ENCODE results near the gene MFN1. TPM values are rescaled to one million over a fixed set of nuclear protein-coding genes. Genes with fewer than 3 reads are reported as not detected.

The MFN1 gene
- total and polyA plus RNA-seq, 2 of the 13 experiments (the other 11 are each of a cell fraction or from before 2014, with no cell fraction given): 25.2 to 37.5 TPM

- H3K4me1 ChIP-seq (ENCODE audit: insufficient read depth, low read length): peaks cover 9% of the 10 kb centered on the region; the same call in 1 of the 2 replicates
- no peak overlapping the region for H3K4me2 ChIP-seq (ENCODE audit: low read depth, low read length)
- H3K36me3 ChIP-seq (replicated peaks in 1 of 2; ENCODE audit: control insufficient read depth in 1 of 2, insufficient read depth in 2 of 2, low read length in 2 of 2): no peaks in the 10 kb centered on the region
- H3K9me3 ChIP-seq (ENCODE audit: low read length): no peaks in the 10 kb centered on the region
- no peak overlapping the region for H3K4me3 ChIP-seq (replicated peaks in 1 of 3; ENCODE audit: insufficient read depth in 1 of 3, low read depth in 2 of 3, low read length in 3 of 3)
- TF ChIP-seq ATF7 (IDR thresholded peaks at IDR 0.05): no peak
- no peak for TF ChIP-seq ATF7 (CRISPR knock-in tag; IDR thresholded peaks at IDR 0.05)
- TF ChIP-seq TGIF2 (CRISPR knock-in tag; IDR thresholded peaks at IDR 0.05): no peak
- no peak for TF ChIP-seq RAD51 (IDR thresholded peaks at IDR 0.05; ENCODE audit: borderline replicate concordance)
- TF ChIP-seq LCORL (IDR thresholded peaks at IDR 0.05): no peak
- no peak for TF ChIP-seq LCORL (CRISPR knock-in tag; IDR thresholded peaks at IDR 0.05)
- TF ChIP-seq HNRNPK (IDR thresholded peaks at IDR 0.05; ENCODE audit: low read depth, low read length, poor library complexity, severe bottlenecking): no peak
- TF ChIP-seq ZNF629 (CRISPR knock-in tag; conservative IDR thresholded peaks at IDR 0.05): no peak
- TF ChIP-seq SAP130 (CRISPR knock-in tag; IDR thresholded peaks at IDR 0.05; ENCODE audit: low read depth): no peak
- no peak for TF ChIP-seq ZNF792 (CRISPR knock-in tag; IDR thresholded peaks at IDR 0.05)
- no peak for TF ChIP-seq NR2C2 (CRISPR knock-in tag; IDR thresholded peaks at IDR 0.05; ENCODE audit: borderline replicate concordance)
- no peak for TF ChIP-seq RCOR2 (CRISPR knock-in tag; IDR thresholded peaks at IDR 0.05)
- TF ChIP-seq ZBTB34 (CRISPR knock-in tag; IDR thresholded peaks at IDR 0.05): no peak
- no peak for TF ChIP-seq ZFY (CRISPR knock-in tag; IDR thresholded peaks at IDR 0.05)
- TF ChIP-seq ZMYM3 (CRISPR knock-in tag; IDR thresholded peaks at IDR 0.05): no peak
- TF ChIP-seq KDM3A (CRISPR knock-in tag; IDR thresholded peaks at IDR 0.05; ENCODE audit: low read depth): no peak
- no peak for TF ChIP-seq ZNF737 (CRISPR knock-in tag; IDR thresholded peaks at IDR 0.05; ENCODE audit: borderline replicate concordance)
- TF ChIP-seq ZNF607 (CRISPR knock-in tag; IDR thresholded peaks at IDR 0.05; ENCODE audit: borderline replicate concordance): no peak
- H2AFZ ChIP-seq (ENCODE audit: low read length): no peak overlapping the region
- DNase-seq (ENCODE audit: low spot score) (no peak), FAIRE-seq (no peak), ATAC-seq (no peak)
- no peak overlapping the region for H3K9ac ChIP-seq (ENCODE audit: insufficient read depth, low read depth, low read length)
- H4K20me1 ChIP-seq (ENCODE audit: insufficient read depth, low read length): no peaks in the 10 kb centered on the region
- CTCF ChIA-PET (ENCODE audit: low intra/inter-chr PET ratio, low total read pairs): no interaction called here
- in situ Hi-C loops (cut with HindIII; ENCODE audit: extremely low pct_ligation_motif_present, low pct_unique_long_range_greater_than_20kb) (loop anchor here (25.0 kb wide), 1 partner anchor 864 kb away; no protein-coding TSS in a partner anchor), intact Hi-C loops (cut with micrococcal nuclease; ENCODE audit: unreplicated experiment) (no loop called here)
- WGBS (ENCODE audit: low lambda C conversion rate): 66% methylated on average over 3 of the region's 3 CpGs
- H3K27me3 ChIP-seq (ENCODE audit: control insufficient read depth in 1 of 2, insufficient read depth in 2 of 2, low read length in 2 of 2): no peaks in the 10 kb centered on the region
- no TSS peak for BruUV-seq (replicated peaks)
- no peak overlapping the region for H3K27ac ChIP-seq (ENCODE audit: extremely low read length, insufficient read depth, low read length)
- no peaks in the 10 kb centered on the region for H3K79me2 ChIP-seq (ENCODE audit: insufficient read depth, low read length)
- POLR2A ChIA-PET: no interaction called here
Observed at GRCh38 chr3:179301645-179302044, 45.9 kb upstream of the MFN1 start.
